HG03439 (cell line): ENCODE results near the gene DZIP1L.

ENCODE experiments used
- ATAC-seq: cut with Tn5 transposase; IDR thresholded peaks from one replicate; pipeline ENCODE4 v1.9.1; 2021; ENCODE audit warnings: mild to moderate bottlenecking, moderate library complexity; ENCODE audit not compliant: unreplicated experiment

Gene DZIP1L

DNA sequence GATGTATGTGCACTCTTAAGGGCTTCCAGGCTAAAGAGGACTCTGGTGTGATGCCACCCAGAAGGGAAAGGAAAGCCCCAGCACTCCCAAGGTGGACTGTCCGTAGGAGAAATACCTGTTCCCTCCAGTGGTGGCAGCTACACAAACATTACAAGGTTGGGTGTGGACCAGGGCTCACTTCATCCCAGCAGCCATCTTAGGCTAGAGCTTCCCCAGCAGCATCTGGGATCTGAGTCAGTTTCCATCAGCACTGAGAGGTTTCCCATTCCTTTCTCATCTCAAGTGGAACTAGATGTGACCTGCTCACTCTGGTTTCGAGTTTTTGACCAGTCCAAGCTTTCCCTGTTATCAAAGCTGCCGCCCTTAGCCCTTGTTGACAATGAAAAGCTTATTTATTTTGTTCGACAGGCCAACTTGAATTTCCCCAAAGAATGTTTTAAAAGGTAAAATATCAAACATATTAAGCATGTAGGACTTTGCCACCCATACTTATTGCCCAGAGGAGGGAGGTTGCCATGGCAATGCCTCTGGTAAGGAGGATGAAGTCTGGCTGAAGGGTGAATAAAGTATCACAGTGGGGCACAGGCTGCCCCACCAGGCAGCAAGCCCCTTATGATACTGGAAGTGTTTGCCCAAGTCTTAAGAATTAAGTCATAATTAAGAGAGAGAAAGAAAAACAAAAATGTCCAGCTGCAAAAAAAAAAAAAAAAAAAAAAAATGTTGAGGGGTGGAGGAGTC is 76.5 kb downstream of the DZIP1L start:
- no peak for ATAC-seq

DNA sequence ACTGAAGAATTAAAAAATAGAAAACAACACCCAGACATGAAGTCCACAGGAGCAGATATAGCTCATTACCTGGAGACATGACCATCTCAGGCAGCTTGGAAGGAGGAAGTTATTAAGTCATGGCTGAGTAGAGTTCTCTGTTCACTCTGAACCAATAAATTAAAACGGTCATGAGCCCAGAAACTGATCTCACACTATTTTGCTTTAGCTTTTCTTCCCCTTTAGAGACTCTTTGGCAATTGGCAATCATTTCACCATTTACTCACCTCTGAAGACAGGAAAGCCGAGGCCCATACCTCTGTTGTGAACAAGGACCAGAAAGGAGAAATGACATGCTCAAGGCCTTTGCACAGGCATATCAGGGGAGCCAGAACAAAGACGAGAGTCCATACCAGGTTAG is 78.8 kb downstream of the DZIP1L start:
- no peak for ATAC-seq

DNA sequence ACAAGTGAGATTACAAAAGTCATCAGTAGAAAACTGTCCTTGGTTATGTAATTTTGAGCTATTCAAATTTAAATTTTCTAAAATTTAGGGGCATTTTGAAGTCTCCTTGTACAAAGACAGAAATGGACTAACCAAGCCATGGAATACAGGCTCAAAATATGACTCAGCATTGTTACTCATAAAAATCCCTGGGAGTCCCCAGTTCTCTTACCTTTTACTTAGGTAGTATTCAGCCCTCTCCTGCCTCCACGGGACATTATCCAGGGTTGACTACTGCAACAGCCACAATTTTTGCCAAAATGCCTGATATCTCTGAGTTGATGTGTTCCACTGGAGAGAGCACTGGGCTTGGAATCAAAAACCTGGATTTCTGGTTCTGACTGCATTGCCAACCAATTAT is 80.5 kb downstream of the DZIP1L start:
- ATAC-seq: no peak

DNA sequence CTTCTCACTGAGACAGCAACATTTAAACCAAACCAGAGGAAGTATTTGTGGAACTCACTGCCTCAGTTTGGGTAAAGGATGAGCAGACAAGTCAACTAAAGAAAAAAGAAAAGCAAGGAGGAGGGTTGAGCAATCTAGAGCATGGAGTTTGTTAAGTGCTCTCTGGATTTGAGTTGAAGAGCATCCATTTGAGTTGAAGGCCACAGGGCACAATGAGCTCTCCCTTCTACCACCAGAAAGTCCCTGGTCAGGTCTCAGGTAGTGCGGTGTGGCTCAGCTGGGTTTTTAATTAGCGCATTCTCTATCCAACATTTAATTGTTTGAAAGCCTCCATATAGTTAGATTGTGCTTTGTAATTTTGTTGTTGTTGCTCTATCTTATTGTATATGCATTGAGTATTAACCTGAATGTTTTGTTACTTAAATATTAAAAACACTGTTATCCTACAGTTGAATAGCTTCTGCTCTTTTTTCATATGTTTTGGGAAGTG is 82.2 kb downstream of the DZIP1L start:
- no peak for ATAC-seq

DNA sequence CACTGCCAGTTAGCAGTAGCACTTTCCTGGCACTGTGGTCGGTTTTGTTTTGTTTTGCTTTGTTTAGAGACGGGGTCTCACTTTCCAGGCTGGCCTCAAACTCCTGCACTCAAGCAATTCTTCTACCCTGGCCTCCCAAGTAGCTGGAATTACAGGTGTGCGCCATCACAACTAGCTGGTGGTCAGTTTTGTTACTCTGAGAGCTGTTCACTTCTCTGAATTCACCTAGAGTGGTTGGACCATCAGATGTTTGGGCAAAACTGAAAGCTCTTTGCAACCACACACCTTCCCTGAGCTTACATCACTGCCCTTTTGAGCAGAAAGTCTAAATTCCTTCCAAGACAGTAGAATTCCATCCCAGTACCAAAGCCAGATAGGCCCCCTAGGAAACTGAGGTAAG is 82.8 kb downstream of the DZIP1L start:
- no peak for ATAC-seq

DNA sequence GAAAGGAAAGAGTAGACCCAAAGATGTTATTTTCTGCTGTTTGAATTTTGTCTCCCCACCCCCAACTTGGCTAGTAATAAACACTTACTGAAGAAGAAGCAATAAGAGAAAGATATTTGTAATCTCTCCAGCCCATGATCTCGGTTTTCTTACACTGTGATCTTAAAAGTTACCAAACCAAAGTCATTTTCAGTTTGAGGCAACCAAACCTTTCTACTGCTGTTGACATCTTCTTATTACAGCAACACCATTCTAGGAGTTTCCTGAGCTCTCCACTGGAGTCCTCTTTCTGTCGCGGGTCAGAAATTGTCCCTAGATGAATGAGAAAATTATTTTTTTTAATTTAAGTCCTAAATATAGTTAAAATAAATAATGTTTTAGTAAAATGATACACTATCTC is 83.9 kb downstream of the DZIP1L start:
- no peak for ATAC-seq

DNA sequence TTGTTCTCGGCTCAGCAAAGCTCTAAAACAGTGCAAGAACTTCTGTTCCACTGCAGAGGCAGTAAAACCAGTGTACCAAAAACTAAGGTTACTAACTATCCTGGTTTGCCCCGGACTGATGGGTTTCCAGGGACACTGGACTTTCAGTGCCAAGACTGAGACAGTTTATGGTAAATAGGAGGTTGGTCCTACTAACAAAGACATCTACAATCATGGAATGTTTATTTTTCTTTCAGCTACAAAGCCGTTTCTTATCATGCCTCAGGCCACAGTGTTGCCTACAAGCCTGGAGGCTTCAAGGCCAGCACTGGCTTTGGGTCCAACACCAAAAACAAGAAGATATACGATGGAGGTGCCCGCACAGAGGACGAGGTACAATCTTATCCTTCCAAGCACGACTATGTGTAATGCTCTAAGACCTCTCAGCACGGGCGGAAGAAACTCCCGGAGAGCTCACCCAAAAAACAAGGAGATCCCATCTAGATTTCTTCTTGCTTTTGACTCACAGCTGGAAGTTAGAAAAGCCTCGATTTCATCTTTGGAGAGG is 84.6 kb downstream of the DZIP1L start:
- no peak for ATAC-seq

DNA sequence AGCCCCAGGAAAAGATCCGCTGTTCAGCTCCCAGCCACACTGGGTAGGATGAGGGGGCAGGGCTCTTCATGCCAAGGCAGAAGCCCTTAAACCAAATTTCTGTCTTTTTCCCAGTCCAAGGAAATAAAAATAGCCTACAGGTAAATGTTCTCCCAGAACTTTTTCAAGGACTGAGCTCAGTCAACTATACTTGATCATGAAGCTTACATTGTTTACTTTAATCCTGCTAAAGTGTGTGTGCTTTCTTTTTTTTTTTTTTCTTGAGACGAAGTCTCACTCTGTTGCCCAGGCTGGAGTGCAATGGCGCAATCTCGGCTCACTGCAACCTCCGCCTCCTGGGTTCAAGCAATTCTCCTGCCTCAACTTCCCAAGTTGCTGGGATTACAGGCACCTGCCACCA is 87.6 kb downstream of the DZIP1L start:
- ATAC-seq: no peak

DNA sequence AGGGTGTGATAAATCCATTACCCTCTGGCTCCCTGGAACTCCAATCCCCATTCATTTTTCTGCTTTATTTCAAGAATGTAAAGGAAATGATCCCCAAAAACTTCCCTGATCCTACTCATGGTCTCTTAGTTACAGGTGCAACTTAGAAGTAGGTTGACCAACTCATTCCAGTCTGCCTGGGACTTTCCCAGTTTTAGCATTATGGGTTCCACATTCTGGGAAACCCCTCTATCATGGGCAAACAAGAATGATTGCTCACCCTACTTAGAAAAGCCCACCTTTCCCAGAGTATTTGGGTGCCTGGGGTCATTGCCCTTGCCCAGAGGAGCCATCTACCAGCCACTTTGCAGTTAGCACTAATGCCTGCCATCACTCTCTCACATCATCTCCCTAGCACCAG is 89.9 kb downstream of the DZIP1L start:
- no peak for ATAC-seq

DNA sequence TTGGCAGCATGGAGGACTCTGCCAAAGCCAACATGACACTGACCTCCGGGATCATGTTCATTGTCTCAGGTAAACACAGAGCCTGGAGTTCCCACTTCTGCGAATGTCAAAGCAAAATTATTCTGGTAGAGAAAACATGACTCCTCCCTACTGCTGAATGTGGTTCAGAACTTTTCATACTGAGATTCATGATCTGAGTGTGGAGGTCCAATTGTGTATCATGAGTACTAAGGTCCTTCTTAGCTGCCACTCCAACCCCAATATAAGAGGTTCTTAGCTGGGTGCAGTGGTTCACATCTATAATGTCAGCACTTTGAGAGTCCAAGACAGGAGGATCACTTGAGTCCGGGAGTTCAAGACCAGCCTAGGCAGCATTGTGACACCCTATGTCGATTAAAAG is 91.7 kb downstream of the DZIP1L start:
- no peak for ATAC-seq

DNA sequence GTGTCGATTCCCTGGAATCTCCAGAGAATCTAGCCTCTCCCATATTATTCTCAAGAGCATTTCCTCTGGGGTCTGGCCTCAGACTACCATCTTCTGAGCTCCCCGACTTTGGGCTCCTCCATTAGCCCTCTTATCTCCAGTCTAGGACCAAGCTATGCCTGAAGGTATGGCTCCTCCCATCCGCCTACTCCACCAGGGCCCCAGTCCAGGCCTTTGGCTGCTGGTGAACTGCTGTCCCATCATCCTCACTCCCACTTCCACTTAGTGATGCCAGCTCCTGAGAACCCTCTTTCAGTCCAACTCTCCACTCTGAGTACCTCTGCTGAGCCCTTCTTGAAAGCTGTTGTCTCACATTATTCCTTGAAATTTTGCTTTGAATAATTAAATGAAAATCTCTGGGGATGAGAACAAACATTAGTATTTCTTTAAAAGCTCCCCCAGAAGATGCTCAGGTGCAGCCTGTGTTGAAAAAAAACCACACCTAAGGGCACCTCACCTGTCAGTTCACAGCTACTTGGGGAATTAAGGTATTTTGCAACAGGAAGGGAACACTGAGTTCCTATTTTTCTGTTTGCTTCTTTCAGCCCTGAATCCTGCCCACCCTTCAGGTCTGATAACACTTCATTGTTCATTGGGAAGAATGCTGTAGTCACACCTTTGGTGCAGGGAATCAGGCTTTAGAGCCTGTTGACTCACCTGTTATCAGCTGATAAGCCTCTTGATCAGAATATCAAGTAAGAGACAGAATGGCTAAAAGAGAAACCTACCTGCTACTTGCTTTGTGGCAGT is 95.9 kb downstream of the DZIP1L start:
- ATAC-seq: no peak

DNA sequence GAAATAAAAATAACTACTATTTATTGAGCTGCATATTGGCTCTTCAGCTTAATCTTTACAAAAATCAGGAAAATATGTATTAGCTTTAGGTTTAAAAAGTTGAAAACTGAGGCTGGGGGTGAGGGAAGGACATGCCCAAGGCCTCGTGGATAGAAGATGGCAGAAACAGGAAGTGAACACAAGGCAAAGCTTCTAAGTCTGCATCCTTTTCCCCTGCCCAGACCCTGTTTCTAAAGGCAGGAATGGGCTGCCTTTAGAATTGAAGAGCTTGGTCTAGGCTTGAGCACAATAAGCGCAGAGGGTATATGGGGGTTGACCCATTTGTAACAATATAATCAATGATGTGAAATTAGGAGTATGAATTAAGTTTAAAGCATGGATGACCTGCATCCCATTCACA is 99.3 kb downstream of the DZIP1L start:
- ATAC-seq: no peak

DNA sequence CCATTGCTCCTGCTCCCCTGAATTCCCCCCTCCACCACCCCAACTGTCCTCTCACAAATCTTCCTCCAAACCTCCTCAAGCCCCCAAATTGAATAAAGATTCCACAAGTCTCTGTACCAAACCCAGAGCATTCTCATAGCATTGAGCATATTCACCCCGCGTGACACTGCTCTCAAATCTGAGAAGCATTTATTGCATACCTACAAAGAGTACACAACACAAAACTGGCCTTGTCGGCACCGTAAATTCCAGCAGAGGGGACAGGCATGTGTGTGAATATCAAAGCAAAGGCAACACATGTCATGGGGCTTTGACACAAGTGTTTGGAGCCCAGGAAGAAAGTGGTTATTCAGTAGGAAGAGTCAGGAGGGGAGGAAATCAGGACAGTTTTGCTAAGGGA is 102.9 kb downstream of the DZIP1L start:
- ATAC-seq: no peak
